ENCODE measurements around the gene AFDN.

The AFDN gene

DNA sequence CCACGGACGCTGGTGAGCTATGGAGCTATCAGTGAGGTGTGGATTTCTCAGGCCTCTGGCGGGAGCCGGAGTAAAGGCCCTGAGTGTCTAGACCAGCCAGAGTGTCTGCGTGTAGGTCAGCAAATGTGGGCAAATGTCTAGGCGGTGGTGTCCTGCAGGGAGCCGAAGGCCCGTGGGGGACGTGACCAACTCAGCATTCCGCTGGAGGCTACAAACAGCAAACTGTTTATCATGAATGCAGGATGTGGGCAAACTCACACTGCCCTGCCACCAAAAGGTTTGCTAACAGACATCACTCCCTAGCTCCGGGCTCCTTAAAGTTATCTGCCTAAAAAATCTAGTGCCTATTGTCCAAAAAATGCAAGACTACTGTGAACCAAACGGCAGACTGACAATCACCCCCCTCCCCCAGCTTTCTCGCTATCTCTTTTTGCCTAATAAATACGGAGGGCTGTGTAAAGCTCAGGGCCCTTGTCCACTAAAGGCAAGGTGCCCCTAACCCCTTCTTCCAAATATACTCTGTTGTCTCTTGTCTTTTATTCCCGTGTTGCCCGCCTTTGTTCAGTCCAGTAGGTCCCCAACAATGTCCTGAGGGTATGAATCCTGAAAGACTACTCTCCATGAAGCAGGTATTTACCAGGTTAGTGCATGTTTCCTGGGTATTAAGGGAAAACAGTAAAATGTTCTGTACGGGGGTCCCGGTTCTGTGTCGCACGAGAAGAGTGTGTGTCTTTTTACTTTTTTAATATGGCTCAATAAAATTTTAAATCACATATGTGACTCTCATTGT, 29.0 kb upstream of the AFDN start:
- Histone ChIP-seq H3K27ac (ENCODE audit: low read length) (no peak overlapping the region), H3K27me3 (ENCODE audit: control insufficient read depth in 1 of 2, insufficient read depth in 2 of 2, low read length in 2 of 2) (peaks cover 17 to 33% of the 10 kb centered on the region in 2 donors), H3K36me3 (ENCODE audit: control insufficient read depth in 2 of 2, insufficient read depth in 2 of 2, low read length in 2 of 2) (no peaks in the 10 kb centered on the region), H3K9me3 (ENCODE audit: control insufficient read depth in 2 of 2, low read length in 2 of 2) (no peaks in the 10 kb centered on the region), H3K4me1 (ENCODE audit: control insufficient read depth, insufficient read depth, low read length) (peaks cover 4% of the 10 kb centered on the region), H3K4me3 (ENCODE audit: low read length in 2 of 2) (no peak overlapping the region), H3K9ac (ENCODE audit: low read length in 2 of 2) (no peak overlapping the region)

DNA sequence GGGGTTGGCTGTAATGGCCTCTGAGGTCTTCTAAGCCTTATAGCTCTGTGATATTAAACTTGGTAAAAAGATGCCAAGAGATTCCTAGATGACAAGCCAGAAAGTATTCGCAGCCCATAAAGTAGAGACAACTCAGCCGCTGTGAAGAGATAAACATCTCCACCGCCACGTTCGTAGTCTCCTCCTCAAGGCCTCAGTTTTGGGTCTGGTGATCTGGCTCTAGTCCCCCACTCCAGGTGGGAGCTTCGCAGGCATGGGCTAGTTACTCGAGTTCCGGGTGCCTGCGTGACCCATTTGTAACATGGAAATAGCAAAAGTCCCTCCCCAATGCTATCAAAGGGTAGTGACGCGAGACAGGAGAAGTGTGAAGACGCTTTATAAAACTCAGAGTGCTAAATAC, 28.3 kb upstream of the AFDN start:
- H3K4me3 ChIP-seq (ENCODE audit: low read length in 2 of 2), result no peak overlapping the region
- H3K9ac ChIP-seq (ENCODE audit: low read length in 2 of 2), result no peak overlapping the region
- peaks cover 4% of the 10 kb centered on the region for H3K4me1 ChIP-seq (ENCODE audit: control insufficient read depth, insufficient read depth, low read length)
- H3K36me3 ChIP-seq (ENCODE audit: control insufficient read depth in 2 of 2, insufficient read depth in 2 of 2, low read length in 2 of 2), result no peaks in the 10 kb centered on the region
- peaks cover 19 to 33% of the 10 kb centered on the region in 2 donors for H3K27me3 ChIP-seq (ENCODE audit: control insufficient read depth in 1 of 2, insufficient read depth in 2 of 2, low read length in 2 of 2)
- H3K9me3 ChIP-seq (ENCODE audit: control insufficient read depth in 2 of 2, low read length in 2 of 2), result no peaks in the 10 kb centered on the region
- no peak overlapping the region for H3K27ac ChIP-seq (ENCODE audit: low read length)

DNA sequence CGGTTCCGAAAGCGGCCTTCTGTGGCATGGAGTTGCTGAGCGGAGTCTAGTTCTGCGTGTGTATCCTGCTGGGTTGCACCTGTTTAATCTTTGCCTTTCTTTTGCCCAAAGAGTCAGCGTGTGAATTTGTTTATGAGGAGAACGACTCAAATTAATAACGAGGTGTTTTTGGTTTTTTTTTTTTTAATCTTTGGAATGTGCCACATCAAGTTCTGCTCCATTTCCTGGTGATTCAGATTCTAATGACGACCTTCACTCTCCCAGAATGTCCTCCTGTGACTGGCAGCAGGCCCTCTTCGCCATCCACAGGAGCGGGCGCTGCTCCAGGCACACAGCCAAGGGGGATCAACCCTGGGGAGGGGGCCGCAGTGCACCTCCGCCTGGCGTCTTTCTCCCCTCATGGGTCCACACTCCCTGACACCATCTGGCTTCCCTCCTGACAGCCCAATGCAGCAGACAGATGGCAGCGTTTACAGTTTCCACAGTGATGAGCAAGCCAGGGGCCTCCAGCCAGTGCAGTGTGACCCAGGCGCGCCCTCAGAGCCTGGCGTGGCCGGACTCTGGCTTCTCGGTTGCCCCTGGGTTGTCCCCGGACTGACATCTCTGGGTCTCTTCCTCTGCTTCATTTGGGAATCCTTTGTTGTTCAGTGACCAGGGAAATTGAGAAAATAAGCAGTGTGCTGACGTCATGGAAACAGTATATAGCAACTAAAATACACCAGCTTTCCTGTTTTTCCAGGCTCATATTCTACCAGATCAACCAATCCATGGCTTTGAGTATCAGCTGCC, 27.5 kb upstream of the AFDN start:
- no peaks in the 10 kb centered on the region for H3K9me3 ChIP-seq (ENCODE audit: control insufficient read depth in 2 of 2, low read length in 2 of 2)
- no peak overlapping the region for H3K4me3 ChIP-seq (ENCODE audit: low read length in 2 of 2)
- no peak overlapping the region for H3K27ac ChIP-seq (ENCODE audit: low read length)
- no peaks in the 10 kb centered on the region for H3K36me3 ChIP-seq (ENCODE audit: control insufficient read depth in 2 of 2, insufficient read depth in 2 of 2, low read length in 2 of 2)
- peaks cover 19 to 32% of the 10 kb centered on the region in 2 donors for H3K27me3 ChIP-seq (ENCODE audit: control insufficient read depth in 1 of 2, insufficient read depth in 2 of 2, low read length in 2 of 2)
- H3K4me1 ChIP-seq (ENCODE audit: control insufficient read depth, insufficient read depth, low read length), result peaks cover 4% of the 10 kb centered on the region
- H3K9ac ChIP-seq (ENCODE audit: low read length in 2 of 2), result no peak overlapping the region

DNA sequence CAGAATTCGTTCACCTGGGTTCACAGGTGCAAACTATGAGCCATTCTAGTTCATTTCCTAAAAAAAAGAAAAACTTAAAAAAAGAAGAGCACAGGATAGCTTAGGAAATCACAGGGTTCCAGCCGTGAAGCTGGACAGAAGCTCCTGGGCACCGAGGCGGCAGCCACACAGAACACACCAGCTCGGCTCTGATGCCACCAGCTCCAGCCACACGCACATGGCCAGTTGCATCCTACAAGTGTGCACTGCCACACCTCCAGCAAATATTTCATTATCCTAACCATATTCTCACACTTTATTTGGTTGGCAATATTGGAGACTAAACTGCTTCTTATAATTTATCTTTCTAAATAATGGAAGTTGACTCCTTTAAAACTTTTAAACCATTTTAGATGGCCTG, 26.2 kb upstream of the AFDN start:
- peaks cover 4% of the 10 kb centered on the region for H3K4me1 ChIP-seq (ENCODE audit: control insufficient read depth, insufficient read depth, low read length)
- H3K27ac ChIP-seq (ENCODE audit: low read length), result no peak overlapping the region
- no peak overlapping the region for H3K4me3 ChIP-seq (ENCODE audit: low read length in 2 of 2)
- no peaks in the 10 kb centered on the region for H3K36me3 ChIP-seq (ENCODE audit: control insufficient read depth in 2 of 2, insufficient read depth in 2 of 2, low read length in 2 of 2)
- peaks cover 14 to 22% of the 10 kb centered on the region in 2 donors for H3K27me3 ChIP-seq (ENCODE audit: control insufficient read depth in 1 of 2, insufficient read depth in 2 of 2, low read length in 2 of 2)
- H3K9ac ChIP-seq (ENCODE audit: low read length in 2 of 2), result no peak overlapping the region
- no peaks in the 10 kb centered on the region for H3K9me3 ChIP-seq (ENCODE audit: control insufficient read depth in 2 of 2, low read length in 2 of 2)

DNA sequence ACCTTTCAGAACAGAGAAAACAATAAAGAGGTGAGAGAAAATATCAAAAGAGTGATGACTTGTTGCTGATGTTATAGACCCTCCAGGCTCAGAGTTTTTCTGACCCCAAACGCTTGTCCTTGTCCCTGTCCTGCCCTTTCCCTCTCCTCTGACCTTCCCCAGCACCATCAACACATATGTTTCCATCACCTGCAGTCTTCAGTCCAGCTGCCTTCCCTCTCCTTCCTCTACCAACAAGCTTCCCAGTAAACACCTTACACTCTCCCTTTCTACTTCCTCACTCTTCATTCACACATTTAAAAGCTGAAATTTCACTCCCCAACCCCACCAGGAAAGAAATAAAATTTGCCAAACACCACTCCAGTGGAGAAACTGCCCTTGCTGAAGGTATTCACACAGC, 25.4 kb upstream of the AFDN start:
- H3K9ac ChIP-seq (ENCODE audit: low read length in 2 of 2), result no peak overlapping the region
- H3K27me3 ChIP-seq (ENCODE audit: control insufficient read depth in 1 of 2, insufficient read depth in 2 of 2, low read length in 2 of 2), result peaks cover 8 to 17% of the 10 kb centered on the region in 2 donors
- no peaks in the 10 kb centered on the region for H3K4me1 ChIP-seq (ENCODE audit: control insufficient read depth, insufficient read depth, low read length)
- H3K4me3 ChIP-seq (ENCODE audit: low read length in 2 of 2), result no peak overlapping the region
- H3K9me3 ChIP-seq (ENCODE audit: control insufficient read depth in 2 of 2, low read length in 2 of 2), result no peaks in the 10 kb centered on the region
- H3K36me3 ChIP-seq (ENCODE audit: control insufficient read depth in 2 of 2, insufficient read depth in 2 of 2, low read length in 2 of 2), result no peaks in the 10 kb centered on the region
- H3K27ac ChIP-seq (ENCODE audit: low read length), result no peak overlapping the region

DNA sequence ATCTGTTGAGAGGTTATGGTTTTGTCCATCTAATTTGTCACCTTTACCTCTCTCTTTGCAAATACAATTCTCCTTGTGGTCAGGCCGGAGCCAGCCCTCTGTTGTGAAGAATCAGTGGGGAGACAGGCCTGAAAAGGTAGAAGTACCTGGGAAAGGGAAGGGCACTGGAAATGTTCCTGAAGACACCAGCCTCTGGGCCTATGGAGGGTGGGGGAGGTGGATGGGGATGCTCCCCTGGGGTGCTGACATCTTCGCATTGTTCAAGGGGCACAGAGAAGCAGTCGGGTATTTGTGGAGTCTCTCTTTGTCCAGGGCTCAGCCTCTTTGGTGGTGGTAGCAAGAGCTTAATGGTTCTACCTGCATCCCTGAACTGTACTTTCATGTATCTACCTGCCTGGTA, 24.4 kb upstream of the AFDN start:
- H3K36me3 ChIP-seq (ENCODE audit: control insufficient read depth in 2 of 2, insufficient read depth in 2 of 2, low read length in 2 of 2), result no peaks in the 10 kb centered on the region
- H3K4me3 ChIP-seq (ENCODE audit: low read length in 2 of 2), result no peak overlapping the region
- H3K27me3 ChIP-seq (ENCODE audit: control insufficient read depth in 1 of 2, insufficient read depth in 2 of 2, low read length in 2 of 2), result peaks cover 4 to 8% of the 10 kb centered on the region in 2 donors
- H3K9ac ChIP-seq (ENCODE audit: low read length in 2 of 2), result no peak overlapping the region
- H3K4me1 ChIP-seq (ENCODE audit: control insufficient read depth, insufficient read depth, low read length), result no peaks in the 10 kb centered on the region
- H3K27ac ChIP-seq (ENCODE audit: low read length), result no peak overlapping the region
- no peaks in the 10 kb centered on the region for H3K9me3 ChIP-seq (ENCODE audit: control insufficient read depth in 2 of 2, low read length in 2 of 2)

DNA sequence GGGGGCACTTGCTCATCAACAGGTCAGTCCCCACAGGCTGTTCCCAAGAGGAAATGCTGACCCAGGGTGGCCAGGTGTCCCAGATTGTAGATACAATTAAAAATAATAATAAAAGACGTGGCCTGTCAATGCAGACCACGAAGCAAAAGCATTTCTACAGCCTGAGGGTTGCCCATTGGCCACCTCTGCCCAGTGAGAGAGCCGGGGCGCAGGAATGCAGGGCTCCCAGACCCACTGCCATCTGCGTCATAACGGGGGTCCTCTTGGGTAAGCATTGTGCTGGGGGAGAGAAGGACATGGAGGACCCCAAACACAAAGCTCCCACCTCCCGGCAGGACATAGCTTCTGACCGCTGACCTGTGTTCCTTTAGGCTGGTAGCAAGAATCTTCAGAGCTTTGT, 22.9 kb upstream of the AFDN start:
- H3K36me3 ChIP-seq (ENCODE audit: control insufficient read depth in 2 of 2, insufficient read depth in 2 of 2, low read length in 2 of 2), result no peaks in the 10 kb centered on the region
- no peak overlapping the region for H3K9ac ChIP-seq (ENCODE audit: low read length in 2 of 2)
- H3K9me3 ChIP-seq (ENCODE audit: control insufficient read depth in 2 of 2, low read length in 2 of 2), result no peaks in the 10 kb centered on the region
- H3K27me3 ChIP-seq (ENCODE audit: control insufficient read depth in 1 of 2, insufficient read depth in 2 of 2, low read length in 2 of 2), result peaks cover 0 to 2% of the 10 kb centered on the region in 2 donors
- H3K4me1 ChIP-seq (ENCODE audit: control insufficient read depth, insufficient read depth, low read length), result no peaks in the 10 kb centered on the region
- no peak overlapping the region for H3K4me3 ChIP-seq (ENCODE audit: low read length in 2 of 2)
- H3K27ac ChIP-seq (ENCODE audit: low read length), result no peak overlapping the region

DNA sequence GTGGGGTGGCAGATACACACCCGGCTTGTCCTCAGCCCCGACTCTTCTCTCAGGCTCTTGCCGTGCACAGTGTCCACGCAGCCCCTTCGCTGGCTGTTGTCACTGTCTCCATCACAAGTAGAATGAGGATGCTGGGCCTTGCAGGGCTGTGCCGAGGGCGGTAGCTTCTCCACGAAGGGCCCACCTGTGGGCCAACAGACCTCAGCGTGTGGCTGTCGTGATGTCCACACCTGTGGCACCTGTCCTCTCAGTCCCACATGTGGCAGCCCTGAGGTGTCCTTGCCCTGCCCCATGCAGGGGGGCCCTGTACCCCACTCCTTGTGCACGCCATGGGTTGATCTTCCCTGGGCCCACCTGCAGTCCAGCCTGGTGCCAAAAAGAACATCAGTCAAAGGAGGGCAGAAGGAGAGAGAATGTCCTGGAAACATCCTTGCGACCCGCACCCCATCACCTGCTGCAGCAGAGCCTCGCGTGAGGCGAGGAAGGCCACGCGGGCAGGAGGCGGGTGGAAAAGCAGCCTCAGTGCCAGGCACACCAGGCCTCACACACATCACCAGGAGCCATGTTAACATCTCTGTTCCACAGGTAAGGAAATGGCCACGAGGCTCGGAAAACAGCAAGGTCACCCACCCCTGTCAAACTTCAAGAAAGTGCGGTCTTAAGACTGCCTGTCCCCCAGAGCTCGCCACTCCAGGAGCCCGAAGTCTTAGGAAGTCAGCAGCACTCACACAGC, 22.3 kb upstream of the AFDN start:
- no peaks in the 10 kb centered on the region for H3K36me3 ChIP-seq (ENCODE audit: control insufficient read depth in 2 of 2, insufficient read depth in 2 of 2, low read length in 2 of 2)
- no peaks in the 10 kb centered on the region for H3K4me1 ChIP-seq (ENCODE audit: control insufficient read depth, insufficient read depth, low read length)
- H3K9me3 ChIP-seq (ENCODE audit: control insufficient read depth in 2 of 2, low read length in 2 of 2), result no peaks in the 10 kb centered on the region
- H3K4me3 ChIP-seq (ENCODE audit: low read length in 2 of 2), result no peak overlapping the region
- no peak overlapping the region for H3K27ac ChIP-seq (ENCODE audit: low read length)
- H3K9ac ChIP-seq (ENCODE audit: low read length in 2 of 2), result no peak overlapping the region
- H3K27me3 ChIP-seq (ENCODE audit: control insufficient read depth in 1 of 2, insufficient read depth in 2 of 2, low read length in 2 of 2), result peaks cover 0 to 2% of the 10 kb centered on the region in 2 donors

DNA sequence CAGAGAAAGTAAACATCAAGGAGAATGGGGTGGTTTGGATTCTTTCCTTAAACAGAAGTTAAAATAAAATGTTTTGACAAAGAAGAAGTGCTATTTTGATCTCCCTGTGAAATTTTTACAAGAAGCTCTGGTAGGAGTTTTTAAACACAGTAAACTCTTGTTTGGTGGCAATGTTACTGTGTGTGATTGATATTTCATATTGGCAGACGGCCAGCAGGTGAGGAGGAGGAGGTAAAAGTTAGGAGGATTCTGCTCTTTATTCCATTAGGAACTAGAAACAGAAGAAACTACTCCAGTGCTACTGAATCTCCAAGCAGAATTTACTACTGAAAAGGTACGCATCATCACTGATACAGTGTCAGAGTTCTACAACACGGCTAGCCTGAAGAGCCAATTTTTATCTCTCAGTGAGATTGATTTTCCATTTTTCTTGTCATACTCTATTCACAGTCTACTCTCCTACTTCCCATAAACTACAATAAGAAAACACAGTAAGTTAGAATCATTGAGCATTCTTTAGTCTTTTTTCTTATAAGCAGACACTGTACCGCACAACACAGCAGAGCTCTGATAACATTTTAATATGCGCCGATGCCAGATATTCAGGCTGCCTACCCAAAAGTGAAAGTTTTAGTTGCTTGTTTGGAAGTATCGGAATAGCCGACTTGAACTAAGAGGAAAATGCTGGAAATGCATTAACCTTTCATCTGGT, 21.2 kb upstream of the AFDN start:
- no peak overlapping the region for H3K9ac ChIP-seq (ENCODE audit: low read length in 2 of 2)
- no peaks in the 10 kb centered on the region for H3K9me3 ChIP-seq (ENCODE audit: control insufficient read depth in 2 of 2, low read length in 2 of 2)
- no peaks in the 10 kb centered on the region for H3K4me1 ChIP-seq (ENCODE audit: control insufficient read depth, insufficient read depth, low read length)
- H3K27ac ChIP-seq (ENCODE audit: low read length), result no peak overlapping the region
- H3K4me3 ChIP-seq (ENCODE audit: low read length in 2 of 2), result no peak overlapping the region
- no peaks in the 10 kb centered on the region for H3K36me3 ChIP-seq (ENCODE audit: control insufficient read depth in 2 of 2, insufficient read depth in 2 of 2, low read length in 2 of 2)
- H3K27me3 ChIP-seq (ENCODE audit: control insufficient read depth in 1 of 2, insufficient read depth in 2 of 2, low read length in 2 of 2), result peaks cover 0 to 2% of the 10 kb centered on the region in 2 donors

DNA sequence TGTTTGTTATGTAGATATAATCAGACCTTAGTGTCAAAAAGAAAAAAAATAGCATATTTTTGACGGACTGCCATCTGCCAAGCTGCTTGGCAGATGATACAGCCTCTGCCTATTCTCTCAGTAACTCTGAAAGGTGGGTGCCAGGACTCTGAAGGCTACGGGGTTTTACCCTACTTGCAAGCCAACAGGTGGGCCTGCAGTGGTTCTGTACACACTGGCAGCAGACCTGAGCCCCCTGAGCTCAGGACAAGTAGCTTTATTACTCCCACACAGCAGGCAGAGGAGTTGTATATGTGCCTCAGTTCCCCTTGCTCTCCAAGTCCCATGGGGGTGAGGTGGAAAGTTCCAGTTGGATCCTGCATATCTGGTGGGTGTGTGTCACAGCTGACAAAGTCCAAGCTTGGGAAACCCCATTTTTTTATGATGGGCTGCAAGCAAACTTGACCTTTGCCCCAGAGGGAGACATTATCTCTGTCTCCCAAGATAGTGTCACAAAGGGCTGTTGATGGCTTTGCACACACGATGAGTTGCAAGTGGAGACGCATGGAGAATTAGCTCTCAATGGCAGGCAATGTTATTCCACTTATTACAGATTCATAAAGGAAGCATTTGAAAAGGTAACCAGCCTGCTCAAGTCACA, 20.5 kb upstream of the AFDN start:
- H3K4me1 ChIP-seq (ENCODE audit: control insufficient read depth, insufficient read depth, low read length), result no peaks in the 10 kb centered on the region
- no peaks in the 10 kb centered on the region for H3K9me3 ChIP-seq (ENCODE audit: control insufficient read depth in 2 of 2, low read length in 2 of 2)
- H3K9ac ChIP-seq (ENCODE audit: low read length in 2 of 2), result no peak overlapping the region
- H3K4me3 ChIP-seq (ENCODE audit: low read length in 2 of 2), result no peak overlapping the region
- H3K27ac ChIP-seq (ENCODE audit: low read length), result no peak overlapping the region
- peaks cover 0 to 2% of the 10 kb centered on the region in 2 donors for H3K27me3 ChIP-seq (ENCODE audit: control insufficient read depth in 1 of 2, insufficient read depth in 2 of 2, low read length in 2 of 2)
- H3K36me3 ChIP-seq (ENCODE audit: control insufficient read depth in 2 of 2, insufficient read depth in 2 of 2, low read length in 2 of 2), result no peaks in the 10 kb centered on the region
